ENCODE measurements around the gene RPP25L.

Gene RPP25L

GRCh38 chr9:34582787-34583186 is 29.1 kb downstream of the RPP25L start:
- no peak for DNase-seq

GRCh38 chr9:34581318-34581717 is 30.6 kb downstream of the RPP25L start:
- DNase-seq, result no peak

GRCh38 chr9:34580358-34580757 is 31.5 kb downstream of the RPP25L start:
- DNase-seq, result no peak

- DNase-seq, result no peak
These were observed 32.1 kb downstream of the RPP25L start for GRCh38 chr9:34579808-34580163.

- DNase-seq, result no peak
These were observed 32.6 kb downstream of the RPP25L start for GRCh38 chr9:34579104-34579807.

GRCh38 chr9:34578241-34579103 is 33.4 kb downstream of the RPP25L start:
- DNase-seq, result peak; percentile 67

GRCh38 chr9:34577400-34578240 is 34.3 kb downstream of the RPP25L start:
- DNase-seq, result peak; percentile 22

GRCh38 chr9:34576597-34577399 is 35.1 kb downstream of the RPP25L start:
- DNase-seq, result peak; percentile 16

GRCh38 chr9:34575862-34576596 is 35.9 kb downstream of the RPP25L start:
- no peak for DNase-seq

GRCh38 chr9:34575241-34575640 is 36.7 kb downstream of the RPP25L start:
- DNase-seq, result no peak

GRCh38 chr9:34574571-34574970 is 37.3 kb downstream of the RPP25L start:
- DNase-seq, result no peak

GRCh38 chr9:34573599-34574325 is 38.1 kb downstream of the RPP25L start:
- DNase-seq, result no peak

- DNase-seq, result no peak
These were observed 39.3 kb downstream of the RPP25L start for GRCh38 chr9:34572628-34573027.

- DNase-seq, result no peak
These were observed 39.8 kb downstream of the RPP25L start for GRCh38 chr9:34572092-34572491.

GRCh38 chr9:34571481-34571810 is 40.5 kb downstream of the RPP25L start:
- peak; percentile 41 for DNase-seq

- DNase-seq, result no peak
These were observed 41.0 kb downstream of the RPP25L start for GRCh38 chr9:34570809-34571480.

- no peak for DNase-seq
These were observed 41.5 kb downstream of the RPP25L start for GRCh38 chr9:34570376-34570775.

- DNase-seq, result no peak
These were observed 43.1 kb downstream of the RPP25L start for GRCh38 chr9:34568774-34569173.

GRCh38 chr9:34568133-34568532 is 43.8 kb downstream of the RPP25L start:
- no peak for DNase-seq

- no peak for DNase-seq
These were observed 44.9 kb downstream of the RPP25L start for GRCh38 chr9:34566972-34567371.

GRCh38 chr9:34566322-34566721 is 45.6 kb downstream of the RPP25L start:
- no peak for DNase-seq

All from fibroblast of upper back skin (primary cell).